HG03354 (cell line): ENCODE measurements around the gene PRMT7.

ENCODE experiments used
- ATAC-seq: cut with Tn5 transposase; IDR thresholded peaks from one replicate; pipeline ENCODE4 v1.9.1; 2021; ENCODE audit warnings: mild to moderate bottlenecking; ENCODE audit not compliant: unreplicated experiment, poor library complexity, severe bottlenecking

PRMT7 gene

DNA sequence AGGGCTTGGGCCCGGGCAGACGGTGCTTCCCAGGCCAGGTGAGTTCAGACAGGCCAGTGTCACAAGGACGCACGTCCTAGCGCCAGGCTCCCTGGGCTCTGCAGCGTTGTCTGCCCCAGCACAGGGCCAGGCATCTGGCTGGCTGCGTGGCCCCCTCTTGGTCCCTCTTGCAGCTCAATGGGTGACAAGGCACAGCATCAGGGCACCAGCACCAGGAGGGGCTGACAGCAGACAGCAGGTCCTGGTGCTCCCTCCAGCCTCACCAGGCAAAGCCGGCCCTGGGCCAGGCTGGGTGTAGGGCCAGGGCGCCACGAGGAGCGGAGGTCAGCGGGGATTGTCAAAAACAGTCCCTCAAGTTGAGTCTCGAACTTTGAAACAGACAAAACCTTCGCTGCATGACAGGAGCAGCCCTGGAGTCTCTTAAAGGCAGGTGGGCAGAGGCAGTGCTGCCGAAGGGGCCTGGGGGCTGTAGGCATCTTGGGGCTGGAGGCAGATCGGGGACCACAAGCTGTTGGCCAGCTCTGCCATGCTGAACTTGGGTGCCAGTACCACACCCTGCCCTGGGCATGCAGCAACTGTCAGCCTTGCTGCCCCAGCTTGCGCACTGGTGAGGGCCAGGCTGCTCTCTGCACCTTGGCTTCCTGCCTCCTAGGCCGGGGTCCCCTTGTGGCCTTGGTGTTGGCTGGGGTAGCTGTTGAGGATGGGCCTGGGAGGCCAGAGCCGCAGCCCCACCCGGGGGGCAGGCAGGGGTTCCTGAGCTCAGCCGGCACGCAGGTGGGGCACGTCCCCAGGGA lies 48.8 kb downstream of the PRMT7 start:
- no peak for ATAC-seq

DNA sequence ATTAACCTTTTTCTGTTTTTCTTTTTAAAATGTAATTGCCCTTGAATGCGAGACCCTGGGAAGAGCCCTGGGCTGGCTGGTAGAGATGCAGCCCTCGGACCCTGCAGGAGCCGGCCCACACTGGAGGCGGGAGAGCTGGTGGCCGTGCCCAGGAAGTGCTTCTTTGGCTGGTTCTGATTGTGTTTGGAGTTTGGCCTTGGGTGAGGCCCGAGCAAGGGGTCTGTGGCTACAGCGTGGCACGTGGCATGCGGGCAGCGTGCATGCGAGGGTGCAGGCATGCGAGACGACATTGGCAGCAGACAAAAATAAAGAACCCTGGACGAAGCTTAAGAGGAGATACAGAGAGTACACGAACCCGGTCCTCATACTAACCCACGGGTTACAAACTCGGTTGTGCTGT lies 49.7 kb downstream of the PRMT7 start:
- ATAC-seq, result no peak

DNA sequence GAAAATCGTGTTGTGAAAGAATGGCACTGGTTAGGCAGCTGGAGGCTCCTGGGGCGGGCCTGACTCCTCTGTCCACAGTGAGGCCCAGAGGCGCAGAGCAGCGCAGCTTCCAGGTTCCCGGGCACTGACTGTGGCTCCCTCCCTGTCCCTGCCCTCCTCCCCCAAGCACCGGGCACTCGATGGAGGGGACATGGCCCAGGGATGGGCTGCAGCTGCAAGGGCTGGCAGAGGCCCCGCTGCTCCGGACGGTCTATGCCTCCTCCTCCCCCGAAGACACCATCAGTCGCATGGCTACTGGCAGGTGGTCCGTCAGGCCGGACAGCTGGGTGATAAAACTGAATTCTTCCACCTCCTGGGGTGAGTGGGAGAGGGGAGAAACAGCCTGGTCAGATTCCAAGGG lies 50.1 kb downstream of the PRMT7 start:
- ATAC-seq, result no peak

DNA sequence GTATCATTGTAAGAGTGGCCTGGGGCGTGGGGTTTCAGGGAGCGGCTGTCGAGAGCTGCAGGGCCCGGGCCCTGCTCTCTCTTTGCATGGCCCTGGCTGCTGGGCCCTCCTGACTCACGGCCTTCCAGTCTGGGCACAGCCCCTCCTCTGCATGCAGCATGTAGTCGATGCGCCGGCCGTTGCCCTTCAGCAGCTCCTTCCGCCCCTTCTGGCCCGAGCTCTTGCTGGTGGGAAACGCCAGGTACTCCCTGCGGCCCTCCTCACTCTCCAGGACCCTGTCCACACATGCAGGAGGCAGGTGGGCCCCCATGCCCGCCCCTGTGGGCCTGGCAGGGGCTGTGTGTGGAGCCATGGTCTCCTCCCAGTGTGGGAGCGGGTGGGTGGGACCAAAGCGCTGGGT lies 50.7 kb downstream of the PRMT7 start:
- no peak for ATAC-seq

DNA sequence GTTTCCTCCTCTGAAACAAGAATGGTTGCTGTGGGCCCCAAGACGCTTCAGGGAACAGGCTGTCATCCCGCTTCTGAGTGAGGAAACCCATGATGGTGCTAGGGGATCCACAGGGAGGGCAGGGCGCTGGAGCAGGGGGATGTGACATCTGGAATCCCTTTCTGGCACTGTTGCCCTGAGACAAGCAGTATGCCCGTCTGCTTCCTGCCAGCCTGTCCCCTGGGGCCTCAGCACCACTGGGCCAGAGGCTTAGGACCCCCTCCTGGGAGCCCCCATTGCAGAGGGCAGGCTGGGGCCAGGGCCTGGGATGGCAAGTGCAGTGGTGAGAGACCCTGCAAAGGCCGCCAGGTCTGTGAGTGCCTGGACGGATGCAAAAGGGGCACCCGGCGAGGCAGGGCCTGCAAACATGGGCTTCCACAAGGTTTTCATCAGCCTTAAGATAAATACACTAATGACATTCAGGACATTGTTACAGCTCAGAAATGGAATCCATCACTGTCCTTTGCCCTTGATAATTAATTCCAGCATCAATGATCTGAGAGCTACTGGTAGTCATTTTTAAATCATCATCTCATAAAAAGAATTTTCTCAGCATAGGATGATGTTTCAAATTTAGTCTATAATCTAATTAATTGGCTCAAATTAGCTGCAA lies 51.6 kb downstream of the PRMT7 start:
- ATAC-seq, result no peak

DNA sequence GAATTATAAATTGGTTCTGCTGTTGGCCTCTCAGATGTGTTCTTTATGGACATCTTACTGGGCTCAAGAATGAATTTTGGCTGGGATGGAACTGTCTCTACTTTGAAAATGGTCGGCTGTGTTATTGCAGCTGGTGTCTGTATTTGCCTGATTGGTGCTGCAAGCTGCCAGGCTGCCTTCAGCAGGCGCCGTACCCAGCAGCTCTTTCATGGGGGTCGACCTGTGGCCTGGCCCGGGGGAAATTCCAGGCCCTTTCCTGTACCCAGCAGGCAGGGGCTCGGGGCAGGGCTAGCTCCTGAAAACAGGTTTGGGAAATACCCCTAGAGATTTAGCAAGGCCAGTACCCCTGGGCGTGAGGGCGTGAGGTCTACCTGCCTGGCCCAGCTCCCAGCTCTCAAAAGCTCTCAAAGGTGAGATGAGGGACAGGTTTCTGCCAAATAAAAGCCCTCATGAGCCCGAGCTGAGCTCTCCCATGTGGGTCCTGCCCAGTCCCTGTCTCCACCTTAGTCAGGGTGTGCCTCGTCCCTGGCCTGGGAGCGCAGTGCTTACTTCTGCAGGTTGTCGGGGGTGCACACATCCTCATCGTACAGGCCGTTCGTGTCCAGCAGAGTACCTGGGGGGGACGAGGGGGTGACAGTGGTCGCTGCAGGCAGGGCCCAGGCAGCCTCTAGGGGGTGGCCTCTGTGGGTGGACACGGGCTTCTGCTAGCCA lies 52.3 kb downstream of the PRMT7 start:
- ATAC-seq, result no peak

DNA sequence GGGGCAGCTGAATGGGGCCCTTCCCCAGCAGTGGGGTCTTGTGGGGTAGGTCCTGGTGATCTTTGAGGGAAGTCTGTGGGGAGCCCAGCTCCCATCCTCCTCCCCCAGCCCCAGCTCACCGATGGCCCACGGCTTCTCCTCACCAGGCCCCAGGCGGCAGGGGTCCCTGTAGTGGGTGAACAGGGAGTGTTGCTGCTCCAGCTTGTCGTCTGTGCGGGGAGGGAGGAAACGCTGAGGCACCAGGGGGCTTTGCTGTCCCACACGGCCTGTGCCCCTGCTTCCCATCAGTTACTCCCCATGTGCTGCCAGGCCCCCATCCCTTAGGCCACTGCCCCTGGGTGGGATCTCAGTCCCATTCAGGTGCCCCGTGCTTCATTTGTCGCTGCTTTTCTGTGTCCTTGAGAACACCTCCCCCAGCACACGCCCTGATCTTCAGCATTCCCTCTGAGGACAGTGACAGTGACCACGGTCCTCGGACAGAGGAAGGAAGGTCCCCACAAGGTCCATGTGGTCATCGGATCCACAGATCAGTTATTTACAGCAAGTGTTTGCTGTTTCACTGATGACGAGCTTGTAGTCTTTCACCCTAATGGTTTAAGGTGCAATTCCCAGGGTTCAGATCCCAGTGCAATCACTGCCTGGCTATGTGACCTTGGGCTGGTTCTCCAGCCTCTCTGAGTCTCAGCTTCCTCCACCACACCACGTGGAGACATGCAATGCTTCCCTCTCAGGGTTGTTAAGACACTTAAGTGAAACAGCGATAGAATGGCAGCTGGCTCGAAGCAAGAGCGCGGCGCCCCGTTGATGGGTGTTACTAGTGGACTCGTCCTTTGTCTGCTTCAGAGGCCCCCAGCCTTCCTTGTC lies 53.1 kb downstream of the PRMT7 start:
- no peak for ATAC-seq

DNA sequence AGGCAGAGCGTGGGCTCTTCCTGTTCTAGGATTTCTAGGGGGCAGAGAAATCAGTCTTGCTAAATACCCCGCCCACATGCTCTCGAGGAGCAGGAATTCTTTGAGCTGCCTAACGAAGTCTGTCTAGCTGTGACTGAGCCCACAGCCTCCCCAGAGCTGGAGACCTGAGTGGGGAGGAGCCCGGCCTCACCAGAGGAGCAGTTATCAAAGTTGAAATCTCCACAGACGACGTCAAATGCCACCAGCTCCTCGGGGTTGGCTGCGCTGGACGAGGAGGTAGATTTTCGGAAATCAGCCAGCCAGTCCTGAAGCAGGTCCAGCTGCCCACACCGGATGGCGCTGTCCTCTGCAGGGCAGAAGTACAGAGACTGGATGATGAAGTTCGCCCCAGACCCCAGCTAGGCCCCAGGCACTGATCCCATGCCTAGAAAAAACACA lies 53.8 kb downstream of the PRMT7 start:
- no peak for ATAC-seq

DNA sequence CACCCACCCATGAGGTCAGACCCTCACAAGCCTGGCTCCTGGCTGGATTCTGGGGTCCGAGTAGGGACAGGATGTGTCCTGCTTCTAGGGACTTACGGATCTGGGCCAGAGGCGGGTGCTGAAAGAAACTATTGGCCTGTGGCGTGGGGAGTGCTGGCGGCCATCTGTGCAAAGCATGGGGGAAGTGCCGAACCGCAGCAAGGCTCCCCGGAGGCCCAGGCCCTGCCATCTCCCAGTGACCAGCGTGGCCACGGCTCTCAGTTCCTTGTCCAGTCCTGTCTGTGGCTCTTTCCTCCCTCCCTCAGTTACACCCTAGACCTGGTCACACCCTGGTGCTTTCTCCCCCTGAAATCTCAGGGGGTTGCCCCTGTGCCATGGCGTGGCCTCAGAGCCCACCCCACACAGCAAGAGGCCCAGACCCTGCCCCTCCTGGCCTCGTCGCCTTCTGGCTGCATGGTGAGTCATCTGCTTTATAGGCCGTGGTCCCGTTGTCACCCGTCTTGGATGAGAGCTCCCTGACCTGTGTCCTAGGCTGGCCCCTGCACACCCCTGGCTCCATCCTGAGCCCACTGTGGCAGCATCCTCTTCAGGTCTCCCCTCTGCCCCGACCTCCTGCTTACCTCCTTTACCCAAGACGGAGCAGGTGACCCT lies 54.5 kb downstream of the PRMT7 start:
- ATAC-seq, result no peak

DNA sequence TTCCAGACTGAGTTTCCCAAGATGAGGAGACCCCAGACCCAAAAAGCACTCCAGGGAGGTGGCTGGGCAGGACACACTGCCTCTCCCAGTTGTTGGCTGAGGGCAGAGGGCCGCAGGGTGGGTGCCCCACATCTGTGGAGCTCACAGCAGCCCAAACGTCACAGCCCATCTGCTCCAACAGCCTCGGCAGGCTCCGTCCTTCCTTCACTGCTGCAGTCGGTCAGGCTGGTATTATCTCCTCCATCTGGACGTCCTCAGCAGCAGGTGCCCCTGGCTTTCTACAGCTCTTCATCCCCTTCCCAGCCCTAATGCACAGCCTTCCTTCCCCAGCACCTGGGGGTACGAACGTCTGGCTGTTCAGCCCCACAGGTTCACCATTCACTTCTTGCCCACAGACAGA lies 55.2 kb downstream of the PRMT7 start:
- ATAC-seq, result no peak

DNA sequence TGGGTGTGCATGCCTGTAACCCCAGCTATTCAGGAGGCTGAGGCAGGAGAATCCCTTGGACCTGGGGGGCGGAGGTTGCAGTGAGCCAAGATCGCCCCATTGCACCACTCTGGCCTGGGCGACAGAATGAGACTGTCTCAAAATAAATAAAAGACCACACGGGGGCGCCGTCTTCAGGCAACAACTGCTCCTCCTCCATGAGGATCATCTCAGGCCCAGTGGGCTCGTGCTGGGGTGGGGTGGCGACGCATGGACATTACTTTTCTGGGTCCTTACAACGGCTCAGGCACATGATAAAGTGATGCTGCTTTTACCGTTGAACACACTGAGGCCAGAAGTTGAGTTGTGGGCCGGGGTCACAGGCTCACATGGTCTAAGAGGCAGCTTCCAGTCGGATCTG lies 56.2 kb downstream of the PRMT7 start:
- no peak for ATAC-seq

DNA sequence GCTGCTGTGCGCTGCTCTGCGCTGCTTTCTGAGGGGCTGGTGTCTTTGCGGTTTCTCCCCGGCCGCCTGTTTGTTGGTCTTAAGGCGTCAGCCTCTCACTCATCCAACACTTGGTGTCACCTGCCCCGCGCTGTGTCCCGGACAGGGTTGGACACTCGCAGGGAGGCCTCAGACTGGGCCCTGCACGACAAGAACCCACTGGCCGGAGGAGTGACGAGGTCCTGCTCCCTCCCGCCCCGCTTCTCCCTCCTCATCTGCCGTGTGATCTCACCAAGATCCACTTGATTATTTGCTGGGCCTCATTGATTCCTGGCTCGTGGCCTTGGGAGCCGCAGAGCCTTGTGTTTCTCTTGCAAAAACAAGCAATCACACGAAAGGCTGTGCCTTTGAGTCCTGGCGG lies 56.6 kb downstream of the PRMT7 start:
- ATAC-seq, result no peak

DNA sequence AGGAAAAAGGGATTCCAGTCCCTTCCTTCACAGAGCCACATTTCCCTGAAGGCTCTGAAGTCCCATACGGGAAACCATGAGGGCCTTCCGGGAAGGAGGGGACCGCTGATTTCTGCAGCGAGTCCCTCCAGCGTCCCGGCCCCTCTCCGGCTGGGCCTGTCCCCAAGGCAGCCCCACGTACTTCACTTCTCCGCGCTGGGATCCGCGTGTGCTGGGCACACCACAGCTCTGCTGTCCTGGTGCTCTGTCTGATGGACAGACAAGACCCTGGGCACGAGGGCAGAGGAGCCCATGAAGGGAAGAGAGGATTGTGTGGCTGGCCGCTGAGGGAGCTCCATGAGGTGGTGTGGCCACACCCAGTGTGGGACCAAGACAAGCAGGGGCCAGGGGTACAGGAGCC lies 57.1 kb downstream of the PRMT7 start:
- no peak for ATAC-seq

DNA sequence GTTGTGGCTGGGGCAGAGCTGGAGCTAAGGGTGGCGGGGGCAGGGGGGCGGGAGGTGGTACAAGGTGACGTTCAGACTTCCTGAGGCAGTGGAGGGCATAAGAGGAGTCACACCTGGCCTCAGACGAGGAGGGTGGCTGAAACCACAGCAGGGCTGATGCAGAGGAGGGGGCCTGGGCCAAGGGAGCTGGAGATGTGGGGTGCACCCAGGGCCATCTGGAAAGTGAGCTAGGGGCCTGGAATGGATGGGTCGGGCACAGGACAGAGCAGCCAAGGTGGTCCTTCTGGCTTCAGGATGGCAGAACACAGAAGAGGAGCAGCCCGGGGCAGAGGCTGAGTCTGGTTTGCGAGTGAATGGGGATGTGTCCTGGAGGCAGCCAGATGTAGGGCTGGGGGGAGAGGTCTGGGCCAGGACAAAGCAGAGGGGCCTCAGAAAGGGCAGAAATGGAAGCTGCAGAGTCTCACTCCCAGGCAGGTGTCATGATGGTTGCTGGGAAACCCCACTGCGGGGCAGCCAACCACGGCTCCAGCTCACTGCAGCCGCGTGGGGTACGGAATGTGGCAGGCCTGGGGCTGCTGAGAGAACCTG lies 57.6 kb downstream of the PRMT7 start:
- no peak for ATAC-seq

DNA sequence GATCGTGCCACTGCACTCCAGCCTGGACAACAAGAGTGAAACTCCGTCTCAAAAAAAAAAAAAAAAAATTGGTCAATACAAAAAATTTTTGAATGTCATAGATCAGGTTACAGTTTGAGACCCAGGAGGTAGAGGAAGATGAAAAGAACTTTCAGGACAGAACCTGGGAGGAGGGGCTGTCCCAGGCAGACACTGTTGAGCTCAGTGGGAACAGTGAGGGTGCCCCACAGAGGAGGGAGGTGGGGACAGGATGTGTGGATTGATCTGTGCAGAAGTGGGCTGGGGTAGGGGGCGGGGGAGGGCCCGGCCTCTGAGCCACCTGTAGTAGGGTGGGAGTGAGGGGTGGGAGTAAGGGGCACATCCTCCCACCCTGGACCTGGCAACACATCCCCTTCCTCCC lies 58.3 kb downstream of the PRMT7 start:
- peak; percentile 8 for ATAC-seq

DNA sequence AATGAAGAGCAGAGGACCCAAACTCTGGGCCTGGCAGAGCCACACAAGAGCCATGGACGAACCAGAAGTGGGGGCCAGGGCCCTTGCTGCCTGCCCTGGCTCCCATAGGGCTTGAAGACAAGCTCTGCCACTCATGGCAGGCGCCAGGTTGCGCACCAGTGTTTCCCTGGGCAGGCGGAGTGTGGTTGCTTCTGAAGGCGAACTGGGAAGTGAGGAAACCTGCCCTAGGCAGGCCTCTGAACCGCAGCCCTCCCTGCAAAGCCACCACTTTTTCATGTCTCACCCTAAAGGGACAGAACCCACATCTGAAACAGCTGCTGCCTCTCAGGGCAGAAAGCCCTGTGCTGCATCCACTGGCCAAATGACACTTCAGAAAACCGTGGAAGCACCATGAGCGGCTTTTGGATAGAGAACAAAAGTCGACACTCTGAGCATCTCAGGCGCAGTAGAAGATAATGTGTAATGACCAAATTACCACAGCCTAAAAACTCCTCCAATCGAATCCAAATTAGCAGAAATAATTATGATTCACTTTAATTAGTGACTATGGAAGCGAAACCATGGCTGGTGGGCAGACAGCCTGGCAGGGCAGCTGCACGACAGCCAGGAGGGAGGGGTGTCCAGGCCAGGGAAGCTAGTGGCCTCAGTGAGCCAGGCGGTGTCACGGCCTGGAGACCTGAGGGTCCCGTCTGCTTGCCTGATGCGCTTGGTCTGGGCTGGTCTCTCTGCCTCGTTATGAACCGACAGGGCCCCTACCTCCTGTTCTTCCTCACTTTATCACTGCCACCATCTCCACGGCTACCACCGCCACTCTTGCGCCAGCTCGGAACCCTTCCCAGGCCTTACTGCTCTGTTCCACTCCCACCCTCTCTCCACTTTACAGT lies 59.1 kb downstream of the PRMT7 start:
- ATAC-seq, result peak; percentile 48

DNA sequence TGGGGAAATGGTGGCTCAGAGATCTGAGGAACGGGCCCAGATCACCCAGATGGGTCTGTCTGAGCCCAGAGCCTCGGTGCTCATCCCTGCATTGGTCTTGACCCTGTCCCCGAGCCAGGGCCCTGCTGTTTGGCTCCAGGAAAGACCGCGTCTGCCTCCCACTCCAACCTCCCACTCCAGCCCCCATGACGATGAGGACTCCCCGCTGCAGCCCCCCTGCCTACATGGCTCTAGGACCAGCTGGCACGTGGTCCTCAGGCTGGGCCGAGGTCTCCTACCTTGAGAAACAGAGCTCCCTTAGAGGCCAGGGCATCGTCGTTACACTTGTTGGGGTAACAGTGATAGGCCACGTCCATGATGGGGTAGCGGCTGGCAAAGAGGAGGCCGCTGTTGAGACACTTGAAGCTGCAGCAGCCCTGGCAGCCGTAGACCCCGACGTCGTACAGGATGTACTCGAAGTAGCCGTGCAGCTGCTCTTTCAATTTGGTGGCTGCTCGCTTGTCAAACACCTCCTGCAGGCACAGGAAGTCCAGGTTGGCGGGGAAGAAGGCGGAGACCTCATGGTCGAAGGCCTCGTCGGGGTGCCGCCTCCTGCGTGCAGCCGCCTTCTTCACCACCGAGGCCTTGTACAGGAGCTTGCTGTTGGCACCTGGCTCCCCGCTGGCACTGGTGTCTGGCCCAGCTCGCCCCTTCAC lies 59.9 kb downstream of the PRMT7 start:
- ATAC-seq, result no peak

DNA sequence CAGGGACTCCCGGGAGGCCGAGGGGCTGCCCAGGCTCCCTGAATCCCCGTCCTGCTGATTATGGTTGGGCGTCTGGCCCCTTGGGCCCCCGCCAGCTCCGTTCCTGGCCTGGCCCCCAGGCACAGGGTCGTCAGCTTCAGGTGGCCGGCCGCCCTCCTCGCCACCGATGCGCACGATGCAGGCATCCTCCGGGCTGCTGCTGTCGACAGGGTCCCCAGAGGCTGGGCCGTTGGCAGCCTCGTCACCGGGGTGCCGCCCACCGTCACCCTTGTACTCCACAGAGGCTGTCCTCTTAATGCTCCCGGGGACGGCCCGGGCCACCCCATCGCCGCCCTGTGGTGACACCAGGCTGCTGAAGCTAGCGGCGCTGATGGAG lies 60.4 kb downstream of the PRMT7 start:
- ATAC-seq, result no peak
